K562 (cell line): Measurements from ENCODE around the gene C5orf22. TPM values are rescaled to one million over a fixed set of nuclear protein-coding genes. Genes with fewer than 3 reads are reported as not detected.

ENCODE experiments used
- EP400 ChIP-seq: fragments of 450-650 bp; IDR thresholded peaks from 2 replicates; pipeline ENCODE4 v1.6.1; 2017; ENCODE audit warnings: antibody characterized with exemption, mild to moderate bottlenecking, moderate library complexity
- ESRRB ChIP-seq: fragments of 250-450 bp; sonication (Bioruptor Pico); IDR thresholded peaks from 2 replicates; pipeline ENCODE4 v1.5.0; 2020; ENCODE audit warnings: mild to moderate bottlenecking, moderate library complexity, borderline replicate concordance
- MAZ ChIP-seq, 2 experiments: fragments of 450-650 bp in 1 of 2; sonication (generic) in 1 of 2; formaldehyde crosslinking; IDR thresholded peaks in 1 of 2; conservative IDR thresholded peaks in 1 of 2; 2 replicates each; pipeline versions ENCODE4 v1.4.0 to v1.5.0; 2020; ENCODE audit warnings: mild to moderate bottlenecking in 1 of 2, missing genetic modification reagents in 1 of 2
- TAF15 ChIP-seq: fragments of 200-400 bp; formaldehyde crosslinking; IDR thresholded peaks from 2 replicates; pipeline ENCODE4 v1.6.1; 2017; ENCODE audit warnings: mild to moderate bottlenecking, low read depth, low read length, moderate library complexity
- TGIF2 ChIP-seq: sonication (generic); formaldehyde crosslinking; IDR thresholded peaks from 2 replicates; pipeline ENCODE4 v1.8.1; 2022; ENCODE audit warnings: mild to moderate bottlenecking, missing genetic modification reagents, moderate library complexity
- ZBTB8A ChIP-seq: fragments of 450-650 bp; IDR thresholded peaks from 2 replicates; pipeline ENCODE4 v1.6.1; 2018; ENCODE audit warnings: mild to moderate bottlenecking, moderate library complexity; ENCODE audit not compliant: partially characterized antibody
- ZNF175 ChIP-seq: fragments of 200-800 bp; sonication (Bioruptor generic); IDR thresholded peaks from 2 replicates; pipeline ENCODE4 v1.6.1; 2016; ENCODE audit warnings: low read depth, mild to moderate bottlenecking, missing genetic modification characterization, missing compliant biosample characterization
- ZNF76 ChIP-seq: fragments of 250-450 bp; sonication (Bioruptor Pico); IDR thresholded peaks from 2 replicates; pipeline ENCODE4 v1.4.0; 2020; ENCODE audit warnings: mild to moderate bottlenecking, moderate library complexity, borderline replicate concordance
- polyA plus RNA-seq, 8 experiments: library from polyadenylated mRNA; depleted of rRNA in 4 of 8; stranded (reverse) in 5 of 8; unstranded in 3 of 8; fragments of >200 nt; fragmentation: Nextera tagmentation in 2 of 8; fragmentation: Illumina TruSeq in 1 of 8; extraction: Ambion mirVana in 2 of 8; extraction: Trizol in 1 of 8; gene quantifications; 2 replicates each; pipeline versions ENCODE4 v1.2.1 to v1.2.3, GENCODE V29; 2011 to 2014; ENCODE audit warnings: inconsistent platforms in 1 of 8, missing spikeins in 1 of 8
- total RNA-seq, 7 experiments: library from RNA; depleted of rRNA in 6 of 7; stranded (reverse); fragments of >200 nt in 6 of 7; fragmentation: Illumina TruSeq in 2 of 7; extraction: Trizol in 2 of 7; gene quantifications; 2 replicates each; pipeline versions ENCODE4 v1.2.1 to v1.2.3, GENCODE V29; 2011 to 2021; ENCODE audit warnings: low replicate concordance in 1 of 7
- TF ChIP-seq, protein P1 (sequence below): fragments of 450-650 bp; IDR thresholded peaks from 2 replicates; pipeline ENCODE4 v1.6.1; 2016; ENCODE audit warnings: mild to moderate bottlenecking, moderate library complexity
- TF ChIP-seq, protein P2 (sequence below): fragments of 250-450 bp; sonication (Bioruptor Pico); IDR thresholded peaks from 2 replicates; pipeline ENCODE4 v1.4.0; 2020

Gene C5orf22
- total and polyA plus RNA-seq, 9 of the 15 experiments (the other 6 are each of a cell fraction or from before 2014, with no cell fraction given) = 22.7 to 56.7 (median 39.3) TPM

DNA sequence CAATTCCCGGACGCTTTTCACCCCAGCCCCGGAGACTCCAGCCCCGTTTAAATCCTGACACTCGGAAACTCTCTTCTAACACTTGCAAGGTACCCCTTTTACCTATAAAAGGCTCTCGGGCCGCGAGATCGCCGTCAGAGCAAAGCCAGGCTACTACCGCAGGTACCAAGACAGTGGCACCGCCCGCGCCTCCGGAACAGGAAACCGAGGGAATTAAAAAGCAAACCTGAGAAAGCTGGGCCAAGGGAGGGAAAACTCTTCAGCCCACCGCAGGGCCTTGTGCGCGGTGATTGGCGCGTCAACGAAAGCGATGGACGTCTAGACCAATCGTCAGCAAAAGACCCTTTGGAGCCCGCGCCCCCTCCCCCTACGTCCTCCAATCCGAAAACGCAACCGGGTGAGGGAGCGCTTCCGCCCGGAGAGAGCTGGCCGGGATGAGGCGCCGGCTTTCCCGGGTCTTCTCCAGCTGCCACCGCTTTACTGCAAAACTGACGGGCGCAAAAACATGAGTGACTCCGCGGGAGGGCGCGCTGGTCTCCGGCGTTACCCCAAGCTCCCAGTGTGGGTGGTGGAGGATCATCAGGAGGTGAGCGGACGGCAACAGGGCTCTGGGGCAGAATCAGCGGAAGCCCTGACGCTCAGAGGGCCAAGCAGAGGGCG, at the start of gene C5orf22, which contains the start of gene DROSHA (continued):
- TF ChIP-seq ZNF76 (CRISPR knock-in tag) = no peak
- peak; percentile 87 for TF ChIP-seq EP400
- TF ChIP-seq, protein P1, sequence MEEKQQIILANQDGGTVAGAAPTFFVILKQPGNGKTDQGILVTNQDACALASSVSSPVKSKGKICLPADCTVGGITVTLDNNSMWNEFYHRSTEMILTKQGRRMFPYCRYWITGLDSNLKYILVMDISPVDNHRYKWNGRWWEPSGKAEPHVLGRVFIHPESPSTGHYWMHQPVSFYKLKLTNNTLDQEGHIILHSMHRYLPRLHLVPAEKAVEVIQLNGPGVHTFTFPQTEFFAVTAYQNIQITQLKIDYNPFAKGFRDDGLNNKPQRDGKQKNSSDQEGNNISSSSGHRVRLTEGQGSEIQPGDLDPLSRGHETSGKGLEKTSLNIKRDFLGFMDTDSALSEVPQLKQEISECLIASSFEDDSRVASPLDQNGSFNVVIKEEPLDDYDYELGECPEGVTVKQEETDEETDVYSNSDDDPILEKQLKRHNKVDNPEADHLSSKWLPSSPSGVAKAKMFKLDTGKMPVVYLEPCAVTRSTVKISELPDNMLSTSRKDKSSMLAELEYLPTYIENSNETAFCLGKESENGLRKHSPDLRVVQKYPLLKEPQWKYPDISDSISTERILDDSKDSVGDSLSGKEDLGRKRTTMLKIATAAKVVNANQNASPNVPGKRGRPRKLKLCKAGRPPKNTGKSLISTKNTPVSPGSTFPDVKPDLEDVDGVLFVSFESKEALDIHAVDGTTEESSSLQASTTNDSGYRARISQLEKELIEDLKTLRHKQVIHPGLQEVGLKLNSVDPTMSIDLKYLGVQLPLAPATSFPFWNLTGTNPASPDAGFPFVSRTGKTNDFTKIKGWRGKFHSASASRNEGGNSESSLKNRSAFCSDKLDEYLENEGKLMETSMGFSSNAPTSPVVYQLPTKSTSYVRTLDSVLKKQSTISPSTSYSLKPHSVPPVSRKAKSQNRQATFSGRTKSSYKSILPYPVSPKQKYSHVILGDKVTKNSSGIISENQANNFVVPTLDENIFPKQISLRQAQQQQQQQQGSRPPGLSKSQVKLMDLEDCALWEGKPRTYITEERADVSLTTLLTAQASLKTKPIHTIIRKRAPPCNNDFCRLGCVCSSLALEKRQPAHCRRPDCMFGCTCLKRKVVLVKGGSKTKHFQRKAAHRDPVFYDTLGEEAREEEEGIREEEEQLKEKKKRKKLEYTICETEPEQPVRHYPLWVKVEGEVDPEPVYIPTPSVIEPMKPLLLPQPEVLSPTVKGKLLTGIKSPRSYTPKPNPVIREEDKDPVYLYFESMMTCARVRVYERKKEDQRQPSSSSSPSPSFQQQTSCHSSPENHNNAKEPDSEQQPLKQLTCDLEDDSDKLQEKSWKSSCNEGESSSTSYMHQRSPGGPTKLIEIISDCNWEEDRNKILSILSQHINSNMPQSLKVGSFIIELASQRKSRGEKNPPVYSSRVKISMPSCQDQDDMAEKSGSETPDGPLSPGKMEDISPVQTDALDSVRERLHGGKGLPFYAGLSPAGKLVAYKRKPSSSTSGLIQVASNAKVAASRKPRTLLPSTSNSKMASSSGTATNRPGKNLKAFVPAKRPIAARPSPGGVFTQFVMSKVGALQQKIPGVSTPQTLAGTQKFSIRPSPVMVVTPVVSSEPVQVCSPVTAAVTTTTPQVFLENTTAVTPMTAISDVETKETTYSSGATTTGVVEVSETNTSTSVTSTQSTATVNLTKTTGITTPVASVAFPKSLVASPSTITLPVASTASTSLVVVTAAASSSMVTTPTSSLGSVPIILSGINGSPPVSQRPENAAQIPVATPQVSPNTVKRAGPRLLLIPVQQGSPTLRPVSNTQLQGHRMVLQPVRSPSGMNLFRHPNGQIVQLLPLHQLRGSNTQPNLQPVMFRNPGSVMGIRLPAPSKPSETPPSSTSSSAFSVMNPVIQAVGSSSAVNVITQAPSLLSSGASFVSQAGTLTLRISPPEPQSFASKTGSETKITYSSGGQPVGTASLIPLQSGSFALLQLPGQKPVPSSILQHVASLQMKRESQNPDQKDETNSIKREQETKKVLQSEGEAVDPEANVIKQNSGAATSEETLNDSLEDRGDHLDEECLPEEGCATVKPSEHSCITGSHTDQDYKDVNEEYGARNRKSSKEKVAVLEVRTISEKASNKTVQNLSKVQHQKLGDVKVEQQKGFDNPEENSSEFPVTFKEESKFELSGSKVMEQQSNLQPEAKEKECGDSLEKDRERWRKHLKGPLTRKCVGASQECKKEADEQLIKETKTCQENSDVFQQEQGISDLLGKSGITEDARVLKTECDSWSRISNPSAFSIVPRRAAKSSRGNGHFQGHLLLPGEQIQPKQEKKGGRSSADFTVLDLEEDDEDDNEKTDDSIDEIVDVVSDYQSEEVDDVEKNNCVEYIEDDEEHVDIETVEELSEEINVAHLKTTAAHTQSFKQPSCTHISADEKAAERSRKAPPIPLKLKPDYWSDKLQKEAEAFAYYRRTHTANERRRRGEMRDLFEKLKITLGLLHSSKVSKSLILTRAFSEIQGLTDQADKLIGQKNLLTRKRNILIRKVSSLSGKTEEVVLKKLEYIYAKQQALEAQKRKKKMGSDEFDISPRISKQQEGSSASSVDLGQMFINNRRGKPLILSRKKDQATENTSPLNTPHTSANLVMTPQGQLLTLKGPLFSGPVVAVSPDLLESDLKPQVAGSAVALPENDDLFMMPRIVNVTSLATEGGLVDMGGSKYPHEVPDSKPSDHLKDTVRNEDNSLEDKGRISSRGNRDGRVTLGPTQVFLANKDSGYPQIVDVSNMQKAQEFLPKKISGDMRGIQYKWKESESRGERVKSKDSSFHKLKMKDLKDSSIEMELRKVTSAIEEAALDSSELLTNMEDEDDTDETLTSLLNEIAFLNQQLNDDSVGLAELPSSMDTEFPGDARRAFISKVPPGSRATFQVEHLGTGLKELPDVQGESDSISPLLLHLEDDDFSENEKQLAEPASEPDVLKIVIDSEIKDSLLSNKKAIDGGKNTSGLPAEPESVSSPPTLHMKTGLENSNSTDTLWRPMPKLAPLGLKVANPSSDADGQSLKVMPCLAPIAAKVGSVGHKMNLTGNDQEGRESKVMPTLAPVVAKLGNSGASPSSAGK = no peak
- no peak for TF ChIP-seq ZNF175 (CRISPR knock-in tag)
- TF ChIP-seq TGIF2 (CRISPR knock-in tag) = 0 out of 2 replicates have a peak, but pooled peaks have one; percentile 38
- no peak for TF ChIP-seq ESRRB (CRISPR knock-in tag)
- no peak for TF ChIP-seq TAF15
- TF ChIP-seq, protein P2, sequence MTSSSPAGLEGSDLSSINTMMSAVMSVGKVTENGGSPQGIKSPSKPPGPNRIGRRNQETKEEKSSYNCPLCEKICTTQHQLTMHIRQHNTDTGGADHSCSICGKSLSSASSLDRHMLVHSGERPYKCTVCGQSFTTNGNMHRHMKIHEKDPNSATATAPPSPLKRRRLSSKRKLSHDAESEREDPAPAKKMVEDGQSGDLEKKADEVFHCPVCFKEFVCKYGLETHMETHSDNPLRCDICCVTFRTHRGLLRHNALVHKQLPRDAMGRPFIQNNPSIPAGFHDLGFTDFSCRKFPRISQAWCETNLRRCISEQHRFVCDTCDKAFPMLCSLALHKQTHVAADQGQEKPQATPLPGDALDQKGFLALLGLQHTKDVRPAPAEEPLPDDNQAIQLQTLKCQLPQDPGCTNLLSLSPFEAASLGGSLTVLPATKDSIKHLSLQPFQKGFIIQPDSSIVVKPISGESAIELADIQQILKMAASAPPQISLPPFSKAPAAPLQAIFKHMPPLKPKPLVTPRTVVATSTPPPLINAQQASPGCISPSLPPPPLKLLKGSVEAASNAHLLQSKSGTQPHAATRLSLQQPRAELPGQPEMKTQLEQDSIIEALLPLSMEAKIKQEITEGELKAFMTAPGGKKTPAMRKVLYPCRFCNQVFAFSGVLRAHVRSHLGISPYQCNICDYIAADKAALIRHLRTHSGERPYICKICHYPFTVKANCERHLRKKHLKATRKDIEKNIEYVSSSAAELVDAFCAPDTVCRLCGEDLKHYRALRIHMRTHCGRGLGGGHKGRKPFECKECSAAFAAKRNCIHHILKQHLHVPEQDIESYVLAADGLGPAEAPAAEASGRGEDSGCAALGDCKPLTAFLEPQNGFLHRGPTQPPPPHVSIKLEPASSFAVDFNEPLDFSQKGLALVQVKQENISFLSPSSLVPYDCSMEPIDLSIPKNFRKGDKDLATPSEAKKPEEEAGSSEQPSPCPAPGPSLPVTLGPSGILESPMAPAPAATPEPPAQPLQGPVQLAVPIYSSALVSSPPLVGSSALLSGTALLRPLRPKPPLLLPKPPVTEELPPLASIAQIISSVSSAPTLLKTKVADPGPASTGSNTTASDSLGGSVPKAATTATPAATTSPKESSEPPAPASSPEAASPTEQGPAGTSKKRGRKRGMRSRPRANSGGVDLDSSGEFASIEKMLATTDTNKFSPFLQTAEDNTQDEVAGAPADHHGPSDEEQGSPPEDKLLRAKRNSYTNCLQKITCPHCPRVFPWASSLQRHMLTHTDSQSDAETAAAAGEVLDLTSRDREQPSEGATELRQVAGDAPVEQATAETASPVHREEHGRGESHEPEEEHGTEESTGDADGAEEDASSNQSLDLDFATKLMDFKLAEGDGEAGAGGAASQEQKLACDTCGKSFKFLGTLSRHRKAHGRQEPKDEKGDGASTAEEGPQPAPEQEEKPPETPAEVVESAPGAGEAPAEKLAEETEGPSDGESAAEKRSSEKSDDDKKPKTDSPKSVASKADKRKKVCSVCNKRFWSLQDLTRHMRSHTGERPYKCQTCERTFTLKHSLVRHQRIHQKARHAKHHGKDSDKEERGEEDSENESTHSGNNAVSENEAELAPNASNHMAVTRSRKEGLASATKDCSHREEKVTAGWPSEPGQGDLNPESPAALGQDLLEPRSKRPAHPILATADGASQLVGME (CRISPR knock-in tag) = no peak
- peak; percentile 7 to 38; a peak in 1 of 4 replicates for TF ChIP-seq MAZ (CRISPR knock-in tag; conservative IDR thresholded peaks at IDR 0.05 in 1 of 2, IDR thresholded peaks at IDR 0.05 in 1 of 2)
- no peak for TF ChIP-seq ZBTB8A
